ENCODE results near the gene RICTOR.

The RICTOR gene

DNA sequence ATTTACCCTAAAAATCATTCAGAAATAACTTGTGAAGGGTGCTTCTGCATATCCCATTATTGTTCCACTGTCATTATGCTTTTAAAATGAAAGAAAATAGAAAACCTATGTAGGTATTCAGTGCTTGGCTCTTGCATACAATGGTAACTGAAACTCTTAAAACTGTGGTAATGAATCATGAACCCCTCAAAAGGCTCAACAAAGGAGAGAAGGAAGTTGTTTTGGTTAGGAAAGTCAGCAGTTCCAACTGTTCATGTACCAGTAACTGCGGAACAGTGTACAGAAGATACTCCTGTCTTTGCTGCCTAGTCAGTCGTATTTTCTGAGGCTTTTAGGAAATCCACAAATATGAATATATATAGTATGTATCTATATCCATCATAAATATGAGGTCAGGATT lies 132.3 kb downstream of the RICTOR start:
- TF ChIP-seq, protein P1, sequence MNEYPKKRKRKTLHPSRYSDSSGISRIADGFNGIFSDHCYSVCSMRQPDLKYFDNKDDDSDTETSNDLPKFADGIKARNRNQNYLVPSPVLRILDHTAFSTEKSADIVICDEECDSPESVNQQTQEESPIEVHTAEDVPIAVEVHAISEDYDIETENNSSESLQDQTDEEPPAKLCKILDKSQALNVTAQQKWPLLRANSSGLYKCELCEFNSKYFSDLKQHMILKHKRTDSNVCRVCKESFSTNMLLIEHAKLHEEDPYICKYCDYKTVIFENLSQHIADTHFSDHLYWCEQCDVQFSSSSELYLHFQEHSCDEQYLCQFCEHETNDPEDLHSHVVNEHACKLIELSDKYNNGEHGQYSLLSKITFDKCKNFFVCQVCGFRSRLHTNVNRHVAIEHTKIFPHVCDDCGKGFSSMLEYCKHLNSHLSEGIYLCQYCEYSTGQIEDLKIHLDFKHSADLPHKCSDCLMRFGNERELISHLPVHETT (tag by site-specific recombination; IDR thresholded peaks at IDR 0.05), result no peak
- TF ChIP-seq, protein P2, sequence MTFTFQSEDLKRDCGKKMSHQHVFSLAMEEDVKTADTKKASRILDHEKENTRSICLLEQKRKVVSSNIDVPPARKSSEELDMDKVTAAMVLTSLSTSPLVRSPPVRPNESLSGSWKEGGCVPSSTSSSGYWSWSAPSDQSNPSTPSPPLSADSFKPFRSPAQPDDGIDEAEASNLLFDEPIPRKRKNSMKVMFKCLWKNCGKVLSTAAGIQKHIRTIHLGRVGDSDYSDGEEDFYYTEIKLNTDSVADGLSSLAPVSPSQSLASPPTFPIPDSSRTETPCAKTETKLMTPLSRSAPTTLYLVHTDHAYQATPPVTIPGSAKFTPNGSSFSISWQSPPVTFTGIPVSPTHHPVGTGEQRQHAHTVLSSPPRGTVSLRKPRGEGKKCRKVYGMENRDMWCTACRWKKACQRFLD (tag by site-specific recombination; IDR thresholded peaks at IDR 0.05), result no peak
- TF ChIP-seq ZNF214 (tag by site-specific recombination; IDR thresholded peaks at IDR 0.05; ENCODE audit: borderline replicate concordance) (no peak), ZNF2 (tag by site-specific recombination; IDR thresholded peaks at IDR 0.05) (no peak), ZSCAN23 (tag by site-specific recombination; IDR thresholded peaks at IDR 0.05) (no peak), ZNF239 (tag by site-specific recombination; IDR thresholded peaks at IDR 0.05) (no peak), ZNF514 (tag by site-specific recombination; IDR thresholded peaks at IDR 0.05) (no peak), ZNF37A (tag by site-specific recombination; IDR thresholded peaks at IDR 0.05) (no peak)
- TF ChIP-seq, protein P3, sequence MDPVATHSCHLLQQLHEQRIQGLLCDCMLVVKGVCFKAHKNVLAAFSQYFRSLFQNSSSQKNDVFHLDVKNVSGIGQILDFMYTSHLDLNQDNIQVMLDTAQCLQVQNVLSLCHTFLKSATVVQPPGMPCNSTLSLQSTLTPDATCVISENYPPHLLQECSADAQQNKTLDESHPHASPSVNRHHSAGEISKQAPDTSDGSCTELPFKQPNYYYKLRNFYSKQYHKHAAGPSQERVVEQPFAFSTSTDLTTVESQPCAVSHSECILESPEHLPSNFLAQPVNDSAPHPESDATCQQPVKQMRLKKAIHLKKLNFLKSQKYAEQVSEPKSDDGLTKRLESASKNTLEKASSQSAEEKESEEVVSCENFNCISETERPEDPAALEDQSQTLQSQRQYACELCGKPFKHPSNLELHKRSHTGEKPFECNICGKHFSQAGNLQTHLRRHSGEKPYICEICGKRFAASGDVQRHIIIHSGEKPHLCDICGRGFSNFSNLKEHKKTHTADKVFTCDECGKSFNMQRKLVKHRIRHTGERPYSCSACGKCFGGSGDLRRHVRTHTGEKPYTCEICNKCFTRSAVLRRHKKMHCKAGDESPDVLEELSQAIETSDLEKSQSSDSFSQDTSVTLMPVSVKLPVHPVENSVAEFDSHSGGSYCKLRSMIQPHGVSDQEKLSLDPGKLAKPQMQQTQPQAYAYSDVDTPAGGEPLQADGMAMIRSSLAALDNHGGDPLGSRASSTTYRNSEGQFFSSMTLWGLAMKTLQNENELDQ (tag by site-specific recombination; IDR thresholded peaks at IDR 0.05; ENCODE audit: low read depth), result no peak
- TF ChIP-seq, protein P4, sequence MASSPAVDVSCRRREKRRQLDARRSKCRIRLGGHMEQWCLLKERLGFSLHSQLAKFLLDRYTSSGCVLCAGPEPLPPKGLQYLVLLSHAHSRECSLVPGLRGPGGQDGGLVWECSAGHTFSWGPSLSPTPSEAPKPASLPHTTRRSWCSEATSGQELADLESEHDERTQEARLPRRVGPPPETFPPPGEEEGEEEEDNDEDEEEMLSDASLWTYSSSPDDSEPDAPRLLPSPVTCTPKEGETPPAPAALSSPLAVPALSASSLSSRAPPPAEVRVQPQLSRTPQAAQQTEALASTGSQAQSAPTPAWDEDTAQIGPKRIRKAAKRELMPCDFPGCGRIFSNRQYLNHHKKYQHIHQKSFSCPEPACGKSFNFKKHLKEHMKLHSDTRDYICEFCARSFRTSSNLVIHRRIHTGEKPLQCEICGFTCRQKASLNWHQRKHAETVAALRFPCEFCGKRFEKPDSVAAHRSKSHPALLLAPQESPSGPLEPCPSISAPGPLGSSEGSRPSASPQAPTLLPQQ (tag by site-specific recombination; IDR thresholded peaks at IDR 0.05), result no peak
- H3K27ac ChIP-seq (ENCODE audit: extremely low read depth, low read depth, low read length), result no peak overlapping the region
- H3K4me3 ChIP-seq (ENCODE audit: low read depth, low read length), result no peak overlapping the region
- ChIA-PET CTCF (no interaction called here), POLR2A (no interaction called here)
- H3K36me3 ChIP-seq (ENCODE audit: control insufficient read depth in 2 of 2, insufficient read depth in 1 of 2, low read length in 2 of 2), result peaks cover 38 to 51% of the 10 kb centered on the region in 2 experiments
- peaks cover 4% of the 10 kb centered on the region; the same call in 1 of the 2 replicates for H3K4me1 ChIP-seq (ENCODE audit: control insufficient read depth, insufficient read depth, low read length)
- H3K9me3 ChIP-seq (ENCODE audit: control insufficient read depth, insufficient read depth, low read depth, low read length), result no peaks in the 10 kb centered on the region

DNA sequence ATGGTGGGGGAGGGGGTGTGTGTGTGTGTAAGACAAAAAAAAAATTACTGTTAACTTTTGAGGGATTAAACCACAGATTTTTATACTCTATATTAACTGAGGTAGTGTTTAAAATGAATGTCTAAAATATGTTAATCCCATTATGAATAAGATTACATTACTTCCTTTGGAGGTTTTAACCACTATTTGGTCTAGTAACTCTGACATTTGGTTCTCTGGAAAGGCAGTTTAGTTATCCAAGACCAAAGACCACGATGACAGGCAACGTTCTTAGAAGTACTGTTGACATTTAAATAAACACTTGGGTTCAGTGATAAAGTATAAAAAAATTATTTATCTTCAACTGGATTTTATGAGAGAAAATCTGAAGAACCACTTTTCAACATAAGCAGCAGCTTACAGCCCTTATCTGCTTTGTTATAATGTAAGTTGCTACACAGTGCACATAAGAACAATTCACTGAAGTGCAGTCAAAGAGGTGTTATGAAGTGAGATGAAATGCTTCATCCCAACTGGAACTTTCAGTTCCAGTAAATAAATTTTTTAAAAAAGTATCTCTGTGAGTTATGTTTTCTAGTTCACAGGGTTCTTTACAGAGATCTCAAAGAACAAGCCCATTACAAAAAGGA lies 133.9 kb downstream of the RICTOR start:
- Histone ChIP-seq H3K36me3 (ENCODE audit: control insufficient read depth in 2 of 2, insufficient read depth in 1 of 2, low read length in 2 of 2) (peaks cover 32 to 36% of the 10 kb centered on the region in 2 experiments), H3K9me3 (ENCODE audit: control insufficient read depth, insufficient read depth, low read depth, low read length) (no peaks in the 10 kb centered on the region), H3K4me3 (ENCODE audit: low read depth, low read length) (no peak overlapping the region), H3K27ac (ENCODE audit: extremely low read depth, low read depth, low read length) (no peak overlapping the region), H3K4me1 (ENCODE audit: control insufficient read depth, insufficient read depth, low read length) (peaks cover 4% of the 10 kb centered on the region; the same call in 1 of the 2 replicates)
- ChIA-PET CTCF (interaction anchor here (0.6 kb wide), 1 partner anchor 713 kb away, joined by 3 read pairs; no protein-coding TSS in a partner anchor), POLR2A (no interaction called here)
- TF ChIP-seq BCL11B (tag by site-specific recombination; IDR thresholded peaks at IDR 0.05; ENCODE audit: low read depth), result no peak
- TF ChIP-seq, protein P5, sequence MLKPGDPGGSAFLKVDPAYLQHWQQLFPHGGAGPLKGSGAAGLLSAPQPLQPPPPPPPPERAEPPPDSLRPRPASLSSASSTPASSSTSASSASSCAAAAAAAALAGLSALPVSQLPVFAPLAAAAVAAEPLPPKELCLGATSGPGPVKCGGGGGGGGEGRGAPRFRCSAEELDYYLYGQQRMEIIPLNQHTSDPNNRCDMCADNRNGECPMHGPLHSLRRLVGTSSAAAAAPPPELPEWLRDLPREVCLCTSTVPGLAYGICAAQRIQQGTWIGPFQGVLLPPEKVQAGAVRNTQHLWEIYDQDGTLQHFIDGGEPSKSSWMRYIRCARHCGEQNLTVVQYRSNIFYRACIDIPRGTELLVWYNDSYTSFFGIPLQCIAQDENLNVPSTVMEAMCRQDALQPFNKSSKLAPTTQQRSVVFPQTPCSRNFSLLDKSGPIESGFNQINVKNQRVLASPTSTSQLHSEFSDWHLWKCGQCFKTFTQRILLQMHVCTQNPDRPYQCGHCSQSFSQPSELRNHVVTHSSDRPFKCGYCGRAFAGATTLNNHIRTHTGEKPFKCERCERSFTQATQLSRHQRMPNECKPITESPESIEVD (tag by site-specific recombination; IDR thresholded peaks at IDR 0.05), result peak; percentile 43; the same call in 1 of the 2 replicates
- TF ChIP-seq, protein P6, sequence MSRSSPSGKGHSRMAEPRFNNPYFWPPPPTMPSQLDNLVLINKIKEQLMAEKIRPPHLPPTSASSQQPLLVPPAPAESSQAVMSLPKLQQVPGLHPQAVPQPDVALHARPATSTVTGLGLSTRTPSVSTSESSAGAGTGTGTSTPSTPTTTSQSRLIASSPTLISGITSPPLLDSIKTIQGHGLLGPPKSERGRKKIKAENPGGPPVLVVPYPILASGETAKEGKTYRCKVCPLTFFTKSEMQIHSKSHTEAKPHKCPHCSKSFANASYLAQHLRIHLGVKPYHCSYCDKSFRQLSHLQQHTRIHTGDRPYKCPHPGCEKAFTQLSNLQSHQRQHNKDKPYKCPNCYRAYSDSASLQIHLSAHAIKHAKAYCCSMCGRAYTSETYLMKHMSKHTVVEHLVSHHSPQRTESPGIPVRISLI (tag by site-specific recombination; IDR thresholded peaks at IDR 0.05), result 0 out of 2 replicates have a peak, but pooled peaks have one; percentile 6
